ENCODE data around the gene MGAT3. TPM values are rescaled to one million over a fixed set of nuclear protein-coding genes. Genes with fewer than 3 reads are reported as not detected.
"Not testable (repeated sequence)": the region's sequence is repeated elsewhere in the genome, so short reads cannot be mapped to it uniquely, and the experiment has no call there.

MGAT3 gene, protein sequence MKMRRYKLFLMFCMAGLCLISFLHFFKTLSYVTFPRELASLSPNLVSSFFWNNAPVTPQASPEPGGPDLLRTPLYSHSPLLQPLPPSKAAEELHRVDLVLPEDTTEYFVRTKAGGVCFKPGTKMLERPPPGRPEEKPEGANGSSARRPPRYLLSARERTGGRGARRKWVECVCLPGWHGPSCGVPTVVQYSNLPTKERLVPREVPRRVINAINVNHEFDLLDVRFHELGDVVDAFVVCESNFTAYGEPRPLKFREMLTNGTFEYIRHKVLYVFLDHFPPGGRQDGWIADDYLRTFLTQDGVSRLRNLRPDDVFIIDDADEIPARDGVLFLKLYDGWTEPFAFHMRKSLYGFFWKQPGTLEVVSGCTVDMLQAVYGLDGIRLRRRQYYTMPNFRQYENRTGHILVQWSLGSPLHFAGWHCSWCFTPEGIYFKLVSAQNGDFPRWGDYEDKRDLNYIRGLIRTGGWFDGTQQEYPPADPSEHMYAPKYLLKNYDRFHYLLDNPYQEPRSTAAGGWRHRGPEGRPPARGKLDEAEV
- 15.0 and 16.0 TPM in 2 replicates for polyA plus RNA-seq (2014; cell fraction: cytosol; rRNA removed)
- polyA plus RNA-seq (2014; cell fraction: nucleus; rRNA removed) = 9.4 and 13.3 TPM in 2 replicates

GRCh38 chr22:39456522-39457197, at the start of gene MGAT3:
Gene MGAT3 (plus strand): TSS chr22:39457012. CDS start chr22:39487348, 30,336 bp downstream.
- no peak for DNase-seq (ENCODE audit: low spot score)

GRCh38 chr22:39408173-39408572, 48.6 kb upstream of the MGAT3 start:
- DNase-seq (ENCODE audit: low spot score) = no peak

DNA sequence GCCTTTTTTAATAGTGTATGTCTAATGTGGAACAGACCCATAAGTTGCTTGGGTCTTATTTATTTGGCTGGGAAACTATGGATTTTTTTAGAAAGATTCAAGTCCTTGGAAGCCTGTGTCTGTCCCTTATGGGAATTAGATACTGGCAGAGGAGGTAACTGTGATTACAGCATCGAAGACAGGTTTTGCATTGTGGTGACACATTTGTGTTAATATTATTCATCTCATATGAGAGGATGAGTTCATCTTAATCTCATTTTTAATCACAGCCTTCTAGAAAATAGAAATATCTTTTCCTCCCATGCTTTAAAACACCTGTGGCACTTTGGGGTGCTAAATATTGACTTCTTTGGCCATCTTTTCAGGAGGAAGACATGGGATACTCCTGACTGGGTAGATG, 48.0 kb upstream of the MGAT3 start:
- no peak for DNase-seq (ENCODE audit: low spot score)

DNA sequence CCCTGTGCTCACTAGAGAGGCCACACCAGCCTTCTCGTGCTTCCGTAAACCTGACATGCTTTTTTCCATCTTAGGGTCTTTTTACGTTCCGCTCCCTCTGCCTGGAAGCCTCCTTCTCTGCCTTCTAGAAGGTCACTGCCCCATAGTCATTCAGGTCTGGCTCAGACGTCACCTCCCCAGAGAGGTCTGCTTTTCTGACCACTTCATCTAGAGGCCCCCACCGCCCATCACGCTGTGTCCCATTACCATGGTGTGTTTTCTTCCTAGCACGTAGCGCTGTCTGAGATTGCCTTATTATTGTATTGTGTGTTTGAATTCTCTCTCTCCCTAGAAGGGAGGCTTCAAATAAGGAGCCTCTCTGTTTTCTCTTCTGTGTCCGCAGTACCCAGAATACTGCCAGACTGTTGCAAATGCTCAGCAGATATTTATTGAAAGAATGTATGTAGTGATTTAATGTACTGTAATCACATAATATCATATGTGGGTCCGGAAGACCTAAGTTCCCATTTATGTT, 47.2 kb upstream of the MGAT3 start:
- DNase-seq (ENCODE audit: low spot score) = no peak

DNA sequence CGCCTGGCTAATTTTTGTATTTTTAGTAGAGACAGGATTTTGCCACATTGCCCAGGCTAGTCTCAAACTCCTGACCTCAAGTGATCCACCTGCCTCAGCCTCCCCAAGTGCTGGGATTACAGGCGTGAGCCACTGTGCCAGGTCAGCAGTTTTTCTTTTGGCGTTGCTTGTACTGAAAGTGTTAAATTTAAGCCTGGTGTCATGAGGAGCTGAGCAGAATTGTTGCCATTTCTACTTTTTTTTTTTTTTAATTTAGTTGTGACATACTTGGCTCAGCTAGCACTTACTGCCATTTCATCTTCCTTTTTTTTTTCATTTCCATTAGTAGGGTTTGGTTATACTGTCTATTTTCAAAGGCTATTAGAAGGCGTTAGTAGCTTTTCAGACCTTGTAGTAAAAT, 46.5 kb upstream of the MGAT3 start:
- no peak for DNase-seq (ENCODE audit: low spot score)

DNA sequence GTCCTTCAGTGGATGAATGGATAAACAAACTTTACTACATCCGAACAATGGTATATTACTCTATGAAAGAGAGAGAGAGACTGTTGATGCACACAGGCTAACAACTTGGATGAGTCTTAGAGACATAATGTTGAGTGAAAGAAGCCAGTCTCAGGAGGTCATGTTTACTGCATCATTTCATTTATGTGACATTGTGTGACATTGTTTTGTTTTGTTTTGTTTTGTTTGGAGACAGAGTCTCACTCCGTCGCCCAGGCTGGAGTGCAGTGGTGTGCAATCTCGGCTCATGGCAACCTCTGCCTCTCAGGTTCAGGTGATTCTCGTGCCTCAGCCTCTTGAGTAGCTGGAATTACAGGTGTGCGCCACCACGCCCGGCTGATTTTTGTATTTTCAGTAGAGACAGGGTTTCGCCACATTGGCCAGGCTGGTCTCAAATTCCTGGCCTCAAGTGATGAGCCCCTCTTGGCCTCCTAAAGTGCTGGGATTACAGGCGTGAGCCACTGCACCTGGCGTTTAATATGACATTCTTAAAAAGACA, 44.9 kb upstream of the MGAT3 start:
- not testable (repeated sequence) for DNase-seq (ENCODE audit: low spot score)

DNA sequence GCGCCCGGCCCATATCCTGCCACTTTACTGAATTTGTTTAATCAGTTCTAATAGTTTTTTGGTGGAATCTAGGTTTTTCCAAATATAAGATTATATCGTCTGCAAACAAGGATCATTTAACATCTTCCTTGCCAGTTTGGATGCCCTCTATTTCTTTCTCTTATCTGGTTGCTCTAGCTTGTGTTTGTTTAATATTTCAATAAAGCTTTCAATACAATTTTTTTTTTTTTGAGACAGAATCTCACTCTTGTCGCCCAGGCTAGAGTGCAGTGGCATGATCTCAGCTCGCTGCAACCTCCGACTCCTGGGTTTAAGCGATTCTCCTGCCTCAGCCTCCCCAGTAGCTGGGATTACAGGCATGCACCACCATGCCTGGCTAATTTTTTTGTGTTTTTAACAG, 43.6 kb upstream of the MGAT3 start:
- not testable (repeated sequence) for DNase-seq (ENCODE audit: low spot score)

DNA sequence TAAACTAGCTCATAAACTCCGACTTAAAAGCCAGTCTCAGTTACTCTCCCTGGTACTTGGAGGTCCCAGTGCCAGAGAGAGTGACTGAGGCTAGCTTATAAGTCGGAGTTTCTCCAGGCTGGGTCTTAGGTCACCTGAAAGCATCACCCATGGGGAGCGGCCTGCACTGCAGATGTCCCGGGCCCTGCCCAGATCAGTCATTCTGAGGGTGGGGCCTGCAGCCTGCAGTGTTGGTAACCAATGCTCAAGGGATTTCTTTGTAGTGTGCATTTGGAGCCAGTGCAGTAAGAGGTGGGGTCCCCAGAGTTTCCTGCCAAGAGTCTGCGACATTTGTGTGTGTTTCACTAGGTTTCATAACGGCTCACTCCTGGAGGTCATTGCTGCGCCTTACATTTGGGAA, 42.4 kb upstream of the MGAT3 start:
- no peak for DNase-seq (ENCODE audit: low spot score)

DNA sequence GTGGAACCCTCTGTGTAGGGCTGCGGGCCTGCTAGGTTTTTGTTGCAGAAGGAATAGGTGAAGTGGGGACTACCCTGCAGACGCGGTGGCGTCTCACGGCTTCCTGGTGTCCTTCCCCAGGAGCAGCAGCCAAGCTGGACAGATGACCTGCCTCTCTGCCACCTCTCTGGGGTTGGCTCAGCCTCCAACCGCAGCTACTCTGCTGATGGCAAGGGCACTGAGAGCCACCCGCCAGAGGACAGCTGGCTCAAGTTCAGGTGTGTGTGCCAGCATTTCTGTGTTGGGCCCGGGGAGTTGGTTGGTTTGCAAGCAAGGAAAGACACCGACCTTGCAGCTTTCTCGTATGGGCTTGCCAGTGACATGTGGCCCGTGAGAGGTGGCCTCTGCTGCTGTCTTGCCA, 41.9 kb upstream of the MGAT3 start:
- DNase-seq (ENCODE audit: low spot score) = no peak

DNA sequence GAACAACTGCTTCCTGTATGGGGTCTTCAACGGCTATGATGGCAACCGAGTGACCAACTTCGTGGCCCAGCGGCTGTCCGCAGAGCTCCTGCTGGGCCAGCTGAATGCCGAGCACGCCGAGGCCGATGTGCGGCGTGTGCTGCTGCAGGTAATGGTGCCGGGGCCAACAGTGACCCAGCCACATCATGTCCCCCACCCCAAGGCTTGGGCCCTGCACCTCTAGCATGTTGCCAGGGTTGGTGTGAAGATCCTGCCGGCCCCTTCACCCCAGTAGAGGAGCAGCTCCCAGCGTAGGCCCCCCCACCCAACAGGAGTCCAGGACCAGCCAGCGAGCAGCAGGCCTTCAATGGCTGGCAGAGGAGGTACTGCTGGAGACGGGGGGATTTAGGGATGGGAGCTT, 41.3 kb upstream of the MGAT3 start:
- DNase-seq (ENCODE audit: low spot score) = no peak

DNA sequence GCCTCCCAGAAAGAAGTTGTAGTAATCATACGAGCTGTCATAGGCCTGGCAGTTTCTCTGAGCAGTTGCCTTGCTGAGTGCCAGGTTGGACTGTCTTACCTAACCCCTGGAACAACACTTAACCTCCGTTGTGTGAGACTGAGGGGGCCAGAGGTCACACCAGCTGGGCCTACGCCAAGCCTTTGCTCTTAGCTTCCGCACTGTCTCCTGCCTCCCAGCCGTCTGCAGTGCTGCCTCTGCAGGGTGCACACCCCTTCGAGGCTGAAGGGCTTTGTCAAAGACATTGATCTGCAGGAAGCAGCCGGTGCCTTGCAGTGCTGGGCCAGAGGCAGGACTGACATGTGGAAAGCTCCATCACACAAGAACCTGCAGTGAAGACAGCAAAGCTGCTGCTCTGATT, 40.5 kb upstream of the MGAT3 start:
- no peak for DNase-seq (ENCODE audit: low spot score)

DNA sequence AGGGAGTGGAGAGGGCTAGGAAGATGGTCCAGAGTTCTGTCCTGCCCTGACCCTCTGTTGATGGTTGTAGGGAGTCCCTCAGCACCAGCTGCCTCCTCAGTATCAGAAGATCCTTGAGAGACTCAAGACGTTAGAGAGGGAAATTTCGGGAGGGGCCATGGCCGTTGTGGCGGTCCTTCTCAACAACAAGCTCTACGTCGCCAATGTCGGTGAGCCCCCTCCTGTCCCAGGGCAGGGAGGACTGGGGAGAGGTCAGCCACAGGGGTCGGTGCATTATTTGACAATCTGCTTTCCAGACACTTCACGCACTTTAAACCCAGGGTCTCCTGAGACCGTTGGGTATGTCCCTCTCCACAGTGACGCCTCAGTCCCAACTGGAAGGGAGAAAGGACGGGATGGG, 39.2 kb upstream of the MGAT3 start:
- no peak for DNase-seq (ENCODE audit: low spot score)

GRCh38 chr22:39418696-39419095, 38.1 kb upstream of the MGAT3 start:
- no peak for DNase-seq (ENCODE audit: low spot score)

- no peak for DNase-seq (ENCODE audit: low spot score)
Observed at GRCh38 chr22:39419096-39419495, 37.7 kb upstream of the MGAT3 start.

- DNase-seq (ENCODE audit: low spot score) = no peak
Observed at GRCh38 chr22:39419911-39420310, 36.9 kb upstream of the MGAT3 start.

DNA sequence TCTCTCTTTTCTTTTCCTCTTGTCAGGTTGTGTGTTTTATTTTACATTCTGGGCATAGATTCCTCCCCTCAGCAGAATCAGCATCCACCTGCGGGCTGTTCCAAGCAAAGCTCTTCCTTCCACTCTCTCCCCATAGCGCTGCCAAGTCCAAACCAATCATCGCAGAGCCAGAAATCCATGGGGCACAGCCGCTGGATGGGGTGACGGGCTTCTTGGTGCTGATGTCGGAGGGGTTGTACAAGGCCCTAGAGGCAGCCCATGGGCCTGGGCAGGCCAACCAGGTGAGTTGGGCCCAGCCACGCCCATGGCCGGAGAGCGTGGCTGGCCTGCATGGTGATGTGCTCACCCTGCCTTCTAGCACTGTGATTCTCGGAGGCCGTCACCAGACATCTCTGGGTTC, 35.1 kb upstream of the MGAT3 start:
- DNase-seq (ENCODE audit: low spot score) = no peak

- no peak for DNase-seq (ENCODE audit: low spot score)
Observed at GRCh38 chr22:39422101-39422500, 34.7 kb upstream of the MGAT3 start.

- DNase-seq (ENCODE audit: low spot score) = no peak
Observed at GRCh38 chr22:39422721-39423120, 34.1 kb upstream of the MGAT3 start.

DNA sequence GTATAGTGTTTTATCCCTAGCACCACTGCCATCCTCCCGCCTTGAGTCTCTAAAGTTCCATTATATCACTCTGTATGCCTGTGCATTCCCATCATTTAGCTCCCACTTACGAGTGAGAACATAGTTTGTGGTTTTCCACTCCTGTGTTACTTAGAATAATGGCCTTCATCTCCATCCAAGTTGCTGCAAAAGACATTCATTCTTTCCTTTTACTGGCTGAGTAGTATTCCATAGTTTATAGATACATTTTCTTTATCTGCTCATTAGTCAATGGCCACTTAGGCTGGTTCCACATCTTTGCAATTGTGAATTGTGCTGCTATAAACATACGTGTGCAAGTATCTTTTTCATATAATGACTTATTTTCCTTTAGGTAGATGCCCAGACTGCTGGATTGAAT, 32.8 kb upstream of the MGAT3 start:
- no peak for DNase-seq (ENCODE audit: low spot score)

DNA sequence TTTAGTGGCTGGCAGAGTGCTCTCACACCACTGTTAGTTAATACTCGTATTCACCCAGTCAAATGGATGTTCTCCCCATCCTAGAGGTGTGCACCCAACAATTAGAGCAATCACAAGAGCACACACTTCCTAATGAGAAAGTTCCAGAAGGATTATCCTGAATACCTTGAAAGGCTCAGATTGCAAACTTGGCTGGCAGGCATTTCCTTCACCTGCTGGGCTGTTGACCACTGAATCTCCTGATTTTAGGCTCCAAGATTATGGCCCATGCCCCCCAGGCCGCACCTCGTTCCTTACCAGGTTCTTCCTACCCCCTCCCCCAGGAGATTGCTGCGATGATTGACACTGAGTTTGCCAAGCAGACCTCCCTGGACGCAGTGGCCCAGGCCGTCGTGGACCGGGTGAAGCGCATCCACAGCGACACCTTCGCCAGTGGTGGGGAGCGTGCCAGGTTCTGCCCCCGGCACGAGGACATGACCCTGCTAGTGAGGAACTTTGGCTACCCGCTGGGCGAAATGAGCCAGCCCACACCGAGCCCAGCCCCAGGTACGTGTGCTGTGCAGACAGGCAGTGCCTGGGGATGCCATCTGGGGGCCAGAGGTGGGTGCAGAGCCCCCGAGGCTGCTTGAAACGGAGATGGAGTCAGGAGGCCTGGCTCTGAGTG, 30.3 kb upstream of the MGAT3 start:
- no peak for DNase-seq (ENCODE audit: low spot score)

GRCh38 chr22:39427751-39428596, 28.8 kb upstream of the MGAT3 start:
- no peak for DNase-seq (ENCODE audit: low spot score)
